K562 (cell line): ENCODE results near the gene ASCC3.

ENCODE experiments used
- POLR2A ChIP-seq: fragments of 450-650 bp; conservative IDR thresholded peaks from 2 replicates; pipeline ENCODE4 v1.6.1; 2016
- SP1 ChIP-seq: sonication (generic); formaldehyde crosslinking; IDR thresholded peaks from 2 replicates; pipeline ENCODE4 v1.8.1; 2022; ENCODE audit warnings: mild to moderate bottlenecking, missing genetic modification reagents
- SREBF1 ChIP-seq: fragments of 150-350 bp; IDR thresholded peaks from 2 replicates; pipeline ENCODE4 v1.6.1; 2014; ENCODE audit warnings: antibody characterized with exemption, low read depth, low read length, borderline replicate concordance
- TF ChIP-seq, protein P1 (sequence below), 3 experiments: IDR thresholded peaks in 2 of 3; conservative IDR thresholded peaks in 1 of 3; 2 replicates each; pipeline ENCODE4 v1.5.1; 2011 to 2012; ENCODE audit warnings: low read length in 3 of 3, mild to moderate bottlenecking in 3 of 3, control low read depth in 2 of 3, improper control_type of control experiment in 1 of 3, inconsistent platforms in 1 of 3, low read depth in 1 of 3, mixed read lengths in 1 of 3, moderate library complexity in 1 of 3; ENCODE audit not compliant: insufficient read depth in 2 of 3
- TF ChIP-seq, protein P2 (sequence below): sonication (generic); formaldehyde crosslinking; IDR thresholded peaks from 2 replicates; pipeline ENCODE4 v1.8.0; 2022; ENCODE audit warnings: mild to moderate bottlenecking, missing genetic modification reagents
- TF ChIP-seq, protein P3 (sequence below): IDR thresholded peaks from 2 replicates; pipeline ENCODE4 v1.6.1; 2014; ENCODE audit warnings: antibody characterized with exemption

DNA sequence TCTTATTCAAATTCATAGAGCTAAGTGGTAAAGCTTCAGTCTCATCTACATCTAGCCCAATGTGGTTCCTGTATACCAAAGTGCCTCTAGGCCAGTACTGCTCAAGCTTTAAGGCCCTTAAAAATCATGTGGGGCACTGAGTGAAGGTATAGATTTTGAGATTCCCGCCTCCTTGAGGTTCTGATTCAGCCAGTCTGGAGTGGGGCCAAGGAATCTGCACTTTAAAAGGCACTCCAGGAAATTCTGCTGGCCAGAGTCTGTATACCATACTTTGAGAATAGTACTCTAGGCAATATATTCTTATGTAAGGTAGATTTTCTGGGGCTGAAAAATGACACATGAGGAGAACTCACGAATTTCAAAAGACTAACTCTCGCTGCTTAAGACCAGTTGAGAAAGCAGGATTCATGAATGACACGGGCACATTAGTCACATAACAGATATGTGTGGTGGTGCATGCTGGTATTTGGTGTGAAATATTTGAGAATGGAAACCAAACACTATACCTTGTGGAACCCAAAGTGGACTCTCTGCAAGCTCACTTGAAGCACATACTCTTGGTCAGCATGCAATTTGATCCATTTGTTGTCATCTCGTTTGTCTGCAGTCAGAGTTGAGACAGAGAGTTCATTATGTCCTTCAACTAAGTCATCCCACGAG, 368.8 kb downstream of the ASCC3 start:
- TF ChIP-seq, protein P1, sequence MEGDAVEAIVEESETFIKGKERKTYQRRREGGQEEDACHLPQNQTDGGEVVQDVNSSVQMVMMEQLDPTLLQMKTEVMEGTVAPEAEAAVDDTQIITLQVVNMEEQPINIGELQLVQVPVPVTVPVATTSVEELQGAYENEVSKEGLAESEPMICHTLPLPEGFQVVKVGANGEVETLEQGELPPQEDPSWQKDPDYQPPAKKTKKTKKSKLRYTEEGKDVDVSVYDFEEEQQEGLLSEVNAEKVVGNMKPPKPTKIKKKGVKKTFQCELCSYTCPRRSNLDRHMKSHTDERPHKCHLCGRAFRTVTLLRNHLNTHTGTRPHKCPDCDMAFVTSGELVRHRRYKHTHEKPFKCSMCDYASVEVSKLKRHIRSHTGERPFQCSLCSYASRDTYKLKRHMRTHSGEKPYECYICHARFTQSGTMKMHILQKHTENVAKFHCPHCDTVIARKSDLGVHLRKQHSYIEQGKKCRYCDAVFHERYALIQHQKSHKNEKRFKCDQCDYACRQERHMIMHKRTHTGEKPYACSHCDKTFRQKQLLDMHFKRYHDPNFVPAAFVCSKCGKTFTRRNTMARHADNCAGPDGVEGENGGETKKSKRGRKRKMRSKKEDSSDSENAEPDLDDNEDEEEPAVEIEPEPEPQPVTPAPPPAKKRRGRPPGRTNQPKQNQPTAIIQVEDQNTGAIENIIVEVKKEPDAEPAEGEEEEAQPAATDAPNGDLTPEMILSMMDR (IDR thresholded peaks at IDR 0.05 in 2 of 3, conservative IDR thresholded peaks at IDR 0.05 in 1 of 3; ENCODE audit: insufficient read depth in 2 of 3, low read depth in 1 of 3, low read length in 3 of 3), result no peak
- no peak for TF ChIP-seq SP1 (CRISPR knock-in tag)
- TF ChIP-seq, protein P2, sequence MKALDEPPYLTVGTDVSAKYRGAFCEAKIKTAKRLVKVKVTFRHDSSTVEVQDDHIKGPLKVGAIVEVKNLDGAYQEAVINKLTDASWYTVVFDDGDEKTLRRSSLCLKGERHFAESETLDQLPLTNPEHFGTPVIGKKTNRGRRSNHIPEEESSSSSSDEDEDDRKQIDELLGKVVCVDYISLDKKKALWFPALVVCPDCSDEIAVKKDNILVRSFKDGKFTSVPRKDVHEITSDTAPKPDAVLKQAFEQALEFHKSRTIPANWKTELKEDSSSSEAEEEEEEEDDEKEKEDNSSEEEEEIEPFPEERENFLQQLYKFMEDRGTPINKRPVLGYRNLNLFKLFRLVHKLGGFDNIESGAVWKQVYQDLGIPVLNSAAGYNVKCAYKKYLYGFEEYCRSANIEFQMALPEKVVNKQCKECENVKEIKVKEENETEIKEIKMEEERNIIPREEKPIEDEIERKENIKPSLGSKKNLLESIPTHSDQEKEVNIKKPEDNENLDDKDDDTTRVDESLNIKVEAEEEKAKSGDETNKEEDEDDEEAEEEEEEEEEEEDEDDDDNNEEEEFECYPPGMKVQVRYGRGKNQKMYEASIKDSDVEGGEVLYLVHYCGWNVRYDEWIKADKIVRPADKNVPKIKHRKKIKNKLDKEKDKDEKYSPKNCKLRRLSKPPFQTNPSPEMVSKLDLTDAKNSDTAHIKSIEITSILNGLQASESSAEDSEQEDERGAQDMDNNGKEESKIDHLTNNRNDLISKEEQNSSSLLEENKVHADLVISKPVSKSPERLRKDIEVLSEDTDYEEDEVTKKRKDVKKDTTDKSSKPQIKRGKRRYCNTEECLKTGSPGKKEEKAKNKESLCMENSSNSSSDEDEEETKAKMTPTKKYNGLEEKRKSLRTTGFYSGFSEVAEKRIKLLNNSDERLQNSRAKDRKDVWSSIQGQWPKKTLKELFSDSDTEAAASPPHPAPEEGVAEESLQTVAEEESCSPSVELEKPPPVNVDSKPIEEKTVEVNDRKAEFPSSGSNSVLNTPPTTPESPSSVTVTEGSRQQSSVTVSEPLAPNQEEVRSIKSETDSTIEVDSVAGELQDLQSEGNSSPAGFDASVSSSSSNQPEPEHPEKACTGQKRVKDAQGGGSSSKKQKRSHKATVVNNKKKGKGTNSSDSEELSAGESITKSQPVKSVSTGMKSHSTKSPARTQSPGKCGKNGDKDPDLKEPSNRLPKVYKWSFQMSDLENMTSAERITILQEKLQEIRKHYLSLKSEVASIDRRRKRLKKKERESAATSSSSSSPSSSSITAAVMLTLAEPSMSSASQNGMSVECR (CRISPR knock-in tag), result no peak
- no peak for TF ChIP-seq POLR2A
- TF ChIP-seq SREBF1, result no peak
- TF ChIP-seq, protein P3, sequence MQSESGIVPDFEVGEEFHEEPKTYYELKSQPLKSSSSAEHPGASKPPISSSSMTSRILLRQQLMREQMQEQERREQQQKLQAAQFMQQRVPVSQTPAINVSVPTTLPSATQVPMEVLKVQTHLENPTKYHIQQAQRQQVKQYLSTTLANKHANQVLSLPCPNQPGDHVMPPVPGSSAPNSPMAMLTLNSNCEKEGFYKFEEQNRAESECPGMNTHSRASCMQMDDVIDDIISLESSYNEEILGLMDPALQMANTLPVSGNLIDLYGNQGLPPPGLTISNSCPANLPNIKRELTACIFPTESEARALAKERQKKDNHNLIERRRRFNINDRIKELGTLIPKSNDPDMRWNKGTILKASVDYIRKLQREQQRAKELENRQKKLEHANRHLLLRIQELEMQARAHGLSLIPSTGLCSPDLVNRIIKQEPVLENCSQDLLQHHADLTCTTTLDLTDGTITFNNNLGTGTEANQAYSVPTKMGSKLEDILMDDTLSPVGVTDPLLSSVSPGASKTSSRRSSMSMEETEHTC, result no peak
